ACC112 (cell line): ENCODE results near the gene RAB43.

Experiments used
- H2AFZ ChIP-seq: fragments of 200-600 bp; sonication (generic); one replicate; pipeline ENCODE4 v1.6.0; 2017; ENCODE audit warnings: antibody characterized with exemption, low read length; ENCODE audit not compliant: unreplicated experiment
- H3K27ac ChIP-seq: fragments of 200-600 bp; sonication (generic); 2 replicates; pipeline ENCODE4 v1.5.1; 2014; ENCODE audit warnings: low read depth, mild to moderate bottlenecking, antibody characterized with exemption, low read length, moderate library complexity
- H3K27me3 ChIP-seq: fragments of 200-600 bp; sonication (generic); 2 replicates; pipeline ENCODE4 v1.6.1; 2014; ENCODE audit warnings: mild to moderate bottlenecking, antibody characterized with exemption, low read length, moderate library complexity, mixed read lengths; ENCODE audit not compliant: insufficient read depth
- H3K36me3 ChIP-seq: fragments of 200-600 bp; sonication (generic); 2 replicates; pipeline ENCODE4 v1.6.1; 2016; ENCODE audit warnings: mild to moderate bottlenecking, antibody characterized with exemption, low read length, moderate library complexity, mixed read lengths; ENCODE audit not compliant: insufficient read depth
- H3K4me1 ChIP-seq: fragments of 200-600 bp; sonication (generic); one replicate; pipeline ENCODE4 v1.6.1; 2016; ENCODE audit warnings: low read length, mixed read lengths; ENCODE audit not compliant: insufficient read depth, unreplicated experiment, control insufficient read depth
- H3K4me3 ChIP-seq: fragments of 200-600 bp; sonication (generic); 2 replicates; pipeline ENCODE4 v1.5.1; 2014; ENCODE audit warnings: mild to moderate bottlenecking, low read depth, low read length
- H3K79me2 ChIP-seq: fragments of 200-600 bp; sonication (generic); one replicate; pipeline ENCODE4 v1.6.0; 2016; ENCODE audit warnings: low read length; ENCODE audit not compliant: control insufficient read depth, unreplicated experiment, insufficient read depth

The RAB43 gene

DNA sequence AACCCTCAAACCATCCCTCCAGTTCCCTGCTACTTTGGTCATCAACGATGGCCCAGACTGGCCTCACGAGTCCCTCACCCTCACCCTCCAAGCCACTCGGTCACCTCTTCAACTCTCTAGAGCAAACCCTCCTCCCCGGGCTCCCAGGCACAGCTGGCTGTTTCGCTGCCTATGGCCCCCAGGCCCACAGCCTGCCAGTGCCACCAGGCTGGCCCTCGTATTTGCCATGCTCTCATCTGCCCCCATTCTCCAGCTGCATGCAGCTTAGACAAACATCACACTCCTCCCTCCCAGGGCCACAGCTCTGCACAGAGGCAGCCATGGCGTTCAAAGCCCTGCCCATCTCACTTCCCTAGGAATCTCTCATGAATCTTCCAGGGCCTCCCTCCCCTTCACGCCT lies 13.8 kb downstream of the RAB43 start:
- Histone ChIP-seq H2AFZ (no peak overlapping the region), H3K27ac (no peak overlapping the region), H3K79me2 (peaks cover 13% of the 10 kb centered on the region), H3K4me3 (no peak overlapping the region), H3K27me3 (no peaks in the 10 kb centered on the region), H3K4me1 (no peaks in the 10 kb centered on the region), H3K36me3 (no peaks in the 10 kb centered on the region)

DNA sequence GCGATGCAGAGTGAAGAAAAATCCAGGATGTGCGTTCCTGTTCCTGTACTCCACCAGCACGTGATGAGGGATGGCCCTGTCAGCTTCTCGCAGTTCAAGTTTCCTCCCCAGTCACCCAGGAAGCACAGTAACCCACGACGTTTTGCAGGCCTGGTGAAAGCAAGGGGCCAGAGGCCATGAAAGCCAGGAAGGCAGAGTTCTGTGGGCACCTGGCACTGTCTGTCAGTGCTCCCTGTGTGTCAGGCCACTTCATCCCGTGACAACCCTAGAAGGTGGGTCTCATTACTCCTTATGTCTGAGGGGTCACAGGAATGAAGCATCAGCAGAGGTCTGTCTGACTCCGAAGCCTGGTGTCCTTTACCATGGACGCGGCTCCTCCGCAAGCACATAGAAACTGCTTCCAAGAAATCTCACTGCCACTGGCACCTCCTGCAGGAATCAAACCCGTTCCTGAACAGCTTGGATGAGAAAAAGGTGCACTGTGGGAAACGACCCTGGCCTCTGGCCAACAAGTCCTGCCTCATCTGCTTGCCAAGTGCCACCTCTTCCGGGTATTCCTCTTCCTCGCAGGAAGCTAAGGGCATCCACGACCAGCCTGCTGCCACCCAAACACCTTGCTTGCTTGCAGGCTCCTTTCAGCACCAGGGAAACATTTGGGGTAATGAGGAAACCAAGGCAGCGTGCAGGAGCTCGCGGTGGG lies 14.6 kb downstream of the RAB43 start:
- no peaks in the 10 kb centered on the region for H3K27me3 ChIP-seq
- H3K79me2 ChIP-seq: peaks cover 9% of the 10 kb centered on the region
- no peak overlapping the region for H2AFZ ChIP-seq
- H3K4me3 ChIP-seq: no peak overlapping the region
- no peaks in the 10 kb centered on the region for H3K4me1 ChIP-seq
- H3K27ac ChIP-seq: no peak overlapping the region
- no peaks in the 10 kb centered on the region for H3K36me3 ChIP-seq

DNA sequence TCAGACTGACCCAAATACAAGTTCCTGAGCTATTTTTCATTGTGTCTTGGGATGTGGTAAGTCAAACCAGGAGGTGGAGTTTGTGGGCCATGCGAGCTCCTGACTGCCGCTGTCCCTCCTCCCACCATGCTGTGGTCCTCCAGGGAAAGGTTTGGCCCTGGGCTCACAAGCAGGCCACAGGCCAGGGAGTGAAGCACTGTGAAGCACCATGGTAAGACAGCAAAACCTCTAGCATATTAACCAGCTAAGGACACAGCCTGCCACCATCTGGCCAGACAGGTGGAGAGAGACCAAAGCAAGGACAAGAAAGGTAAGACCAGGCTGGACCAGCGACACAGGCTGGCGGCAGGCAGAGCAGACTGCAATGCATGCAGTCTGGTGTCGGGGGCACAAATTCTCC lies 15.3 kb downstream of the RAB43 start:
- Histone ChIP-seq H3K27ac (no peak overlapping the region), H3K36me3 (no peaks in the 10 kb centered on the region), H3K79me2 (peaks cover 9% of the 10 kb centered on the region)

GRCh38 chr3:129105862-129106261 lies 15.7 kb downstream of the RAB43 start:
- no peaks in the 10 kb centered on the region for H3K36me3 ChIP-seq
- H3K4me1 ChIP-seq: no peaks in the 10 kb centered on the region
- H3K27ac ChIP-seq: no peak overlapping the region
- H2AFZ ChIP-seq: no peak overlapping the region
- no peak overlapping the region for H3K4me3 ChIP-seq
- peaks cover 9% of the 10 kb centered on the region for H3K79me2 ChIP-seq
- H3K27me3 ChIP-seq: no peaks in the 10 kb centered on the region

More for the DNA sequence above, 15.3 kb downstream of the RAB43 start:
- H3K4me3 ChIP-seq: no peak overlapping the region
- no peaks in the 10 kb centered on the region for H3K4me1 ChIP-seq
- no peak overlapping the region for H2AFZ ChIP-seq
- no peaks in the 10 kb centered on the region for H3K27me3 ChIP-seq

DNA sequence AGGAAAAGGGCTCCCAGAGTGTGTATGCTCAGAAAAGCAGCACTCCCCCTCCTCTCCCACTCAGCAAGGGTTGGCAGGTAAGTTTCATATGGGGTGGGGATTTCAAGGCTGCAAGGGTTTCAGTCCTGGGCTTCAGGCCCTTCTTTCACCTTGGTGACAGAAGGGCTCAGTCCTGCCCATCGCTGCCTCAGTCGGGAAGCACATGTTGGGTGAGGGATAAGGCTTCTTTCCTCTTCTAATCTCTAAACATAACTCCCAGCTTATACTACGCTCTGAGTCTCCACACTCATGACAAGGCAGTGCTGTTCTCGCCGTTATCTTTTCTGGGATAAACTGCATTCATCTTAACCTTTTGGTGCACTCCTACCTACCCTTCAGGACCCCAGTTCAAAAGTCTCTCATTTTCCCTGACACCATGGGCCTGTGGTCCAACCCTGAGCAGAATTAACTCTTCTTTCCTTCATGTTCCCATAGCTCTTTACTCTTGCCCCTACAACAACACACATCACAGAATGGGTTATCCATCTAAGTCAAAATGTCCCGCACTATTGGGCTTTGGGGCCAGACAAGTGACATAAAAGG lies 17.0 kb downstream of the RAB43 start:
- H3K27me3 ChIP-seq: no peaks in the 10 kb centered on the region
- H3K36me3 ChIP-seq: no peaks in the 10 kb centered on the region
- no peak overlapping the region for H2AFZ ChIP-seq
- no peak overlapping the region for H3K4me3 ChIP-seq
- peaks cover 13% of the 10 kb centered on the region for H3K79me2 ChIP-seq
- H3K4me1 ChIP-seq: no peaks in the 10 kb centered on the region
- H3K27ac ChIP-seq: no peak overlapping the region

DNA sequence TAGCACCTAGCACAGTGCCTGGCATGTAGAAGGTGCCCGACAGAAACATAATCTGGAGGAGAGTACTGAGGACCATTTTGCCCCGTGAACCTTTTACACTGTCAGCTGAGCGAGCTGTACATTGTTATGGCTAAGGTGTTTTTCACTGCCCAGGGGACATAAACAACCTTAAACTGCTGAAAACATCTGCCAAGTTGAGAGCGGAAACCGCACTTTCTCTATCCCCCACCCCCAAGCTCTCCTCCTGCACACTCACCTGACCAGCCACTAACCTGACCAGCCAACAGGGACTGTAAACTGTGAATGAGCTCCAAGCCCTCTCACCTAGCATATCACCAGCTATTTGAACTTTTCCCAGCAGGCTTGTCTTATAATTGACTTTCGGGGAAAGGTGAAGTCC lies 17.6 kb downstream of the RAB43 start:
- Histone ChIP-seq H3K36me3 (no peaks in the 10 kb centered on the region), H2AFZ (no peak overlapping the region), H3K27ac (no peak overlapping the region), H3K4me3 (no peak overlapping the region), H3K4me1 (no peaks in the 10 kb centered on the region), H3K79me2 (peaks cover 13% of the 10 kb centered on the region), H3K27me3 (no peaks in the 10 kb centered on the region)

- no peak overlapping the region for H2AFZ ChIP-seq
- no peaks in the 10 kb centered on the region for H3K27me3 ChIP-seq
- H3K36me3 ChIP-seq: peaks cover under 1% of the 10 kb centered on the region; the same call in 1 of the 2 replicates
- peaks cover 10% of the 10 kb centered on the region for H3K79me2 ChIP-seq
- no peaks in the 10 kb centered on the region for H3K4me1 ChIP-seq
- no peak overlapping the region for H3K4me3 ChIP-seq
- no peak overlapping the region for H3K27ac ChIP-seq
Observed at GRCh38 chr3:129103296-129103695, 18.3 kb downstream of the RAB43 start.

DNA sequence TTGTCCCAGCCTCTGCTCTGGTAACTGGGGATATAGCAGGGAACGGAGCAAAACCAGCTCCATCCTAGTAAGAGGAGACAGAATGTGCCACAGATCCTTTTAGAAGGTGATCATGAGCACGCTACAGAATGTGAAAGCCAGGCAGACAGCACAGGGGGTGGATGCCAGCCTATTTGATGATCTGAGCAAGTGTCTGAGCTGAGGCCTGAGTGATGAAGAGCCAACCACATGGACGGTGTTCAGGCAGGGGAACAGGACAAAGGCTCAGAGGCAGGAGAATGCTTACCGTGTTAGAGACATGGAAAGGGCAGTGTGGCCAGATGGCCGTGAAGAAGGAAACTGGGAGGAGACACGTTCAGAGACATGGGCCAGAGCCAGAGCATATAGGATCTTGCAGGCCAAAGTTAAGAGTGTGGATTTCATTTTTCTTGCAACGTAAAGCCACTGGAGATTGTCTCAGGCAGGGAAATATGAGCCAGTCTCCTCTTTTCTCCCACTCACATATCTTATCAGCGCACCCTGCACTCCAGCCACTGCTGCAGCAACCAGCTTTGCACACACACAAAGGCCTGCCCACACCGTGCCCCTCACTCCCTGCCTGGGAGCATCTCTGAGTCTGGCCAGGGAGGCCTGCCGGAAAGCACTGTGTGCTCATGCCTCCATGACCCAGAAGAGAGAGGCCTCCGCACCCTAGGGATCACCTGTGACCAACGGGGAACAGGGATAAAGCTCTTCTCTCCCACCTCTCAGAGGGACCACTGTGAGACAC lies 20.1 kb downstream of the RAB43 start:
- H2AFZ ChIP-seq: no peak overlapping the region
- H3K27ac ChIP-seq: no peak overlapping the region
- no peaks in the 10 kb centered on the region for H3K27me3 ChIP-seq
- H3K36me3 ChIP-seq: peaks cover 3% of the 10 kb centered on the region; the same call in 1 of the 2 replicates
- H3K79me2 ChIP-seq: peaks cover 16% of the 10 kb centered on the region
- no peaks in the 10 kb centered on the region for H3K4me1 ChIP-seq
- no peak overlapping the region for H3K4me3 ChIP-seq

DNA sequence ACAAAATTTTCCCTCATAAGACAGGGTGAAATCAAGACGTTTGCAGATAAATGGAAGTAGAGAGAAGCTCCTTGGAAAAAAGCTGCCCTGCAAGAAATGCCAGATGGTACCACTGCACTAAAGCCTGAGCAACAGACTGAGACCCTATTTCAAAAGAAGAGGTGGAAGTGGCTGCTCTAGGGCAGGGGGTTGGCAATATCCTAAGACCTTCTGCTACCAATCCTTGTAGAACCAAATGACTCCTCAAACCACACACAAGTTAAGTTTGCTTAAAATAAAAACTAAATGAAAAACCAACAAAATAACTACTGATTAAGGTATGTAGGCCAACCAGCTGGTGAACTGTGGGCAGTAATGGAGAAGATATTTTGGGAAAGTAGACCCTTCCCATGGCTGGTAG lies 21.3 kb downstream of the RAB43 start:
- Histone ChIP-seq H3K4me3 (no peak overlapping the region), H3K79me2 (peaks cover 13% of the 10 kb centered on the region), H3K36me3 (peaks cover 3% of the 10 kb centered on the region; the same call in 1 of the 2 replicates), H3K27me3 (no peaks in the 10 kb centered on the region), H3K4me1 (no peaks in the 10 kb centered on the region), H2AFZ (no peak overlapping the region), H3K27ac (no peak overlapping the region)

DNA sequence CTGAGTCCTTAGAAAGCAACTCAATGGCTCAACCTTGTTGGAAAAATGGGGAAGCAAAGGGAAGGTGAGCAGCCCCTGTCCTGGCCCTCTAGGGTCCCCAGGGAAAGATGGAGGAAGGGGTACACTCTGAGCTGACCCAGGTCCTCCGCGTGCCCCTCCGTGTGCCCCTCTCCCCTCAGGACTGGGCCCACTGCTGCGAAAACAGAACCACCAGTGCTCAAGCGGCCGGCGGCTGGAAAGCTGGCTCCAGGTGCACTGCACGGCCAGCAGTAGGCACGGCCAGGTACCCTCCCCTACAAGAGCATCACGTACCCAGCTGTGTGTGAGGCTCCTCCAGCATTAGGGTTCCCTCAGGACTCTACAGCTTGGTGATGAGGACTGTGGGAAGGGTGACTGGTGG lies 26.3 kb downstream of the RAB43 start:
- Histone ChIP-seq H3K4me1 (no peaks in the 10 kb centered on the region), H3K27me3 (no peaks in the 10 kb centered on the region), H3K4me3 (no peak overlapping the region), H3K36me3 (peaks cover 3% of the 10 kb centered on the region; the same call in 1 of the 2 replicates), H2AFZ (no peak overlapping the region), H3K79me2 (peaks cover 13% of the 10 kb centered on the region), H3K27ac (no peak overlapping the region)
